Hepatocyte (in vitro differentiated cells): ENCODE data around the gene ARGFX. TPM values are rescaled to one million over a fixed set of nuclear protein-coding genes. Genes with fewer than 3 reads are reported as not detected.

Experiments used
- DNase-seq: peaks from one replicate; pipeline ENCODE4 v3.0.0-alpha.2; 2016; ENCODE audit warnings: low spot score
- H2AFZ ChIP-seq: fragments of 200-600 bp; sonication (generic); 2 replicates; pipeline ENCODE4 v1.6.0; 2016; ENCODE audit warnings: antibody characterized with exemption, mild to moderate bottlenecking
- H3K27ac ChIP-seq: fragments of 200-600 bp; sonication (generic); 2 replicates; pipeline ENCODE4 v1.5.1; 2016; ENCODE audit warnings: mild to moderate bottlenecking
- H3K27me3 ChIP-seq: fragments of 200-600 bp; sonication (generic); 2 replicates; pipeline ENCODE4 v1.6.1; 2016
- H3K36me3 ChIP-seq: fragments of 200-600 bp; sonication (generic); replicated peaks from 2 replicates; pipeline ENCODE4 v1.5.1; 2016; ENCODE audit warnings: low read depth; ENCODE audit not compliant: insufficient read depth
- H3K4me1 ChIP-seq: fragments of 200-600 bp; sonication (generic); 2 replicates; pipeline ENCODE4 v1.5.1; 2016; ENCODE audit warnings: mild to moderate bottlenecking, moderate library complexity; ENCODE audit not compliant: insufficient read depth
- H3K4me2 ChIP-seq: fragments of 200-600 bp; sonication (generic); 2 replicates; pipeline ENCODE4 v1.6.0; 2016
- H3K4me3 ChIP-seq: fragments of 200-600 bp; sonication (generic); 2 replicates; pipeline ENCODE4 v1.5.1; 2016; ENCODE audit warnings: mild to moderate bottlenecking
- H3K79me2 ChIP-seq: fragments of 200-600 bp; sonication (generic); 2 replicates; pipeline ENCODE4 v1.6.0; 2017; ENCODE audit warnings: mild to moderate bottlenecking
- H3K9me2 ChIP-seq: fragments of 200-600 bp; sonication (generic); replicated peaks from 2 replicates; pipeline ENCODE4 v1.6.0; 2017; ENCODE audit warnings: mild to moderate bottlenecking; ENCODE audit not compliant: insufficient read depth
- H3K9me3 ChIP-seq: fragments of 200-600 bp; sonication (generic); 2 replicates; pipeline ENCODE4 v1.5.1; 2016; ENCODE audit warnings: low read depth, mild to moderate bottlenecking
- H4K20me1 ChIP-seq: fragments of 200-600 bp; sonication (generic); 2 replicates; pipeline ENCODE4 v1.6.0; 2016; ENCODE audit warnings: mild to moderate bottlenecking; ENCODE audit not compliant: insufficient read depth, poor library complexity, severe bottlenecking
- CTCF ChIP-seq: fragments of 200-600 bp; sonication (generic); IDR thresholded peaks from 2 replicates; pipeline ENCODE4 v1.5.1; 2016; ENCODE audit warnings: antibody characterized with exemption, mild to moderate bottlenecking; ENCODE audit not compliant: poor library complexity
- EZH2 ChIP-seq: fragments of 200-600 bp; sonication (generic); IDR thresholded peaks from 2 replicates; pipeline ENCODE4 v1.6.1; 2016; ENCODE audit warnings: antibody characterized with exemption, mild to moderate bottlenecking, borderline replicate concordance
- EZH2phosphoT487 ChIP-seq: fragments of 200-600 bp; sonication (generic); IDR thresholded peaks from one replicate; pipeline ENCODE4 v1.6.1; 2018; ENCODE audit warnings: antibody characterized with exemption, mild to moderate bottlenecking, low read depth, moderate library complexity; ENCODE audit not compliant: unreplicated experiment, severe bottlenecking
- WGBS: methylation state at CpG from one replicate; pipeline ENCODE4 v1.1.6; 2016; ENCODE audit warnings: low lambda C conversion rate; ENCODE audit errors: missing lambda C conversion rate; 5-methylcytosine and 5-hydroxymethylcytosine counted together
- polyA plus RNA-seq: library from polyadenylated mRNA; unstranded; fragments of >200 nt; fragmentation: Nextera tagmentation; extraction: Ambion mirVana; gene quantifications from 2 replicates; pipeline ENCODE4 v1.2.1, GENCODE V29; 2016
- total RNA-seq: library from RNA; depleted of rRNA; stranded (reverse); fragments of >200 nt; gene quantifications from 2 replicates; pipeline ENCODE4 v1.2.3, GENCODE V29; 2014

Gene ARGFX
- not detected in 2 replicates for total RNA-seq
- polyA plus RNA-seq, result not detected in 2 replicates

- no peak for TF ChIP-seq CTCF
- no peak for TF ChIP-seq EZH2
- no peak for TF ChIP-seq EZH2phosphoT487
- no peak for DNase-seq
- H3K79me2 ChIP-seq, result no peaks in the 10 kb centered on the region
- H4K20me1 ChIP-seq, result no peaks in the 10 kb centered on the region
- no peaks in the 10 kb centered on the region for H3K27me3 ChIP-seq
- H2AFZ ChIP-seq, result no peak within 1 kb of the TSS
- no peak within 1 kb of the TSS for H3K4me2 ChIP-seq
- WGBS, result 92% methylated on average over 5 of the region's 5 CpGs
- H3K36me3 ChIP-seq, result no peaks in the 10 kb centered on the region
- no peaks in the 10 kb centered on the region for H3K9me2 ChIP-seq
- no peak within 1 kb of the TSS for H3K27ac ChIP-seq
- H3K4me3 ChIP-seq, result no peak within 1 kb of the TSS
- H3K9me3 ChIP-seq, result no peaks in the 10 kb centered on the region
- no peaks in the 10 kb centered on the region for H3K4me1 ChIP-seq
Observed at GRCh38 chr3:121567649-121568048, at the start of gene ARGFX. Gene ARGFX (plus strand): TSS chr3:121567949. CDS start chr3:121570714, 2,765 bp downstream.

- Histone ChIP-seq H4K20me1 (no peaks in the 10 kb centered on the region), H3K27me3 (no peaks in the 10 kb centered on the region), H3K4me1 (no peaks in the 10 kb centered on the region), H2AFZ (no peak overlapping the region), H3K79me2 (no peaks in the 10 kb centered on the region), H3K27ac (no peak overlapping the region), H3K9me2 (no peaks in the 10 kb centered on the region), H3K4me3 (no peak overlapping the region), H3K36me3 (no peaks in the 10 kb centered on the region), H3K4me2 (no peak overlapping the region), H3K9me3 (no peaks in the 10 kb centered on the region)
- 92% methylated on average over 5 of the region's 5 CpGs for WGBS
- no peak for DNase-seq
- TF ChIP-seq EZH2phosphoT487 (no peak), EZH2 (no peak), CTCF (no peak)
Observed at GRCh38 chr3:121517953-121518655, 49.6 kb upstream of the ARGFX start.

- no peak overlapping the region for H3K4me3 ChIP-seq
- no peaks in the 10 kb centered on the region for H3K4me1 ChIP-seq
- no peak overlapping the region for H2AFZ ChIP-seq
- H3K36me3 ChIP-seq, result no peaks in the 10 kb centered on the region
- no peaks in the 10 kb centered on the region for H4K20me1 ChIP-seq
- H3K27ac ChIP-seq, result no peak overlapping the region
- H3K9me3 ChIP-seq, result no peaks in the 10 kb centered on the region
- no peaks in the 10 kb centered on the region for H3K79me2 ChIP-seq
- TF ChIP-seq EZH2phosphoT487, result no peak
- TF ChIP-seq CTCF, result no peak
- no peak for TF ChIP-seq EZH2
- H3K4me2 ChIP-seq, result no peak overlapping the region
- no peaks in the 10 kb centered on the region for H3K9me2 ChIP-seq
- WGBS, result 100% methylated on average over 3 of the region's 3 CpGs
- DNase-seq, result no peak
- H3K27me3 ChIP-seq, result no peaks in the 10 kb centered on the region
Observed at GRCh38 chr3:121520510-121520909, 47.2 kb upstream of the ARGFX start.
